Stimulated activated CD8-positive, alpha-beta memory T cell treated with anti-CD3 and anti-CD28 coated beads, Interleukin-4, amount 100 ng/mL, for 48 hours (primary cell): ENCODE measurements around the gene PRSS21.

Experiments used
- DNase-seq: peaks from one replicate; pipeline ENCODE4 v3.0.0-alpha.2; 2020

The PRSS21 gene

DNA sequence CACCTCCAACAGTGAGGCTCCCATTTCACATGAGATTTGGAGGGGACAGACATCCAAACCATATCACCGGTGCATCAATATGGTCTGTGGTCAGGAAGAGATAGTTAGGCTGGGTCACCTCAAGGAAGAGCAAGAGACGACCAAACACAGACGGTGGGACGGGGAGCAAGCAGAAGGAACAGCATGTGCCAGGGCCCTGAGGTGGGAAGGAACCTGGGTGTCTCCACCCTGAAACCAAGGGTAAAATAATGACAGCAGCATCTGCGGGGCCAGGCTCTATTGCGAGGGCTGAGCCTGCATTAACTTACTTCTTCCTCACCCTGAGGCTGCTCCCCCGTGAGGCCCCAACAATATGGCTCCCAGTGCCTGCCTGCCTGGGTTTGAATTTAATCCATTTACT, 8.9 kb upstream of the PRSS21 start:
- no peak for DNase-seq

DNA sequence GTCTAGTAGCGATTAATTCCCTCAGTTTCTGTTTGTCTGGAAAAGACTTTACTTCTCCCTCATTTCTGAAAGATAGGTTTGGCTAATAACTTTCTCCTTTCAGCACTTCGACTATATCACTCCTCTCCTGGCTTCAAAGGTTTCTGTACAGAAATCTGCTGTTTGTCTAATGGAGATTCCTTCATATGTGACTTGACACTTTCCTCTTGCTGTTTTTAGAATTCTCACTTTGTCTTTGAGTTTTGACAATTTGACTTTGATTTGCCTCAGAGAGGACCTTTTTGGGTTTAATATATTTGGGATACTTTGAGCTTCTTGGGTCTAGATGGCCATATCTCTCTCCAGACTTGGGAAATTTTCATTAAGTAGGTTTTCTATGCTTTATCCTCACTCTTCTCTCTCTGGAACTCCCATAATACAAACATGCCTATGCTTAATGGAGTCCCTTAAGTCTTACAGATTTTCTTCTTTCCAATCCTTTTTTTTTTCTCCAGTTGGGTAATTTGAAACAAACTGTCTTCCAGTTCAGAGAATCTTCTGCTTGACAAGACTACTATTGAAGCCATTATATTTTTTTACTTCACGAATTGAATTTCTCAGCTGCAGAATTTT, 7.8 kb upstream of the PRSS21 start:
- no peak for DNase-seq

DNA sequence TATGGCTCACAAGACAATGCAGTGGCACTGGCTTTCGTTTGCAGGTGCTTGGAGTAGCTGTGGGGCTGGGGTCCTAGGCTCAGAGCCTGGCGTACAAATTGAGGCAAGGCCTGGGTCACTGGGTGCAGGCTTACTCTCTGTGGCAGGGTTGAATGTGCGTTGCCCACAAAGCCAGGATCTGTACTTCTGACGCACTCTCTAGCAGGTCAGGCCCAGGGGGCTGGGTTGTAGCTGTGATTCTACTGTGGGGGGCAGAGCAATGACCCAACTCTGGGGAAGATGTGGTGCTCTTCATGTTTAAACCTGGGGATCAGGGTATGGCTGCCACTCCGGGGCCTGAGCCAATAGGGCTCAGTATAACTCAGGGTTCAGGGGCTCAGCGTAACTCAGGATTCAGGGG, 6.4 kb upstream of the PRSS21 start:
- DNase-seq = no peak

DNA sequence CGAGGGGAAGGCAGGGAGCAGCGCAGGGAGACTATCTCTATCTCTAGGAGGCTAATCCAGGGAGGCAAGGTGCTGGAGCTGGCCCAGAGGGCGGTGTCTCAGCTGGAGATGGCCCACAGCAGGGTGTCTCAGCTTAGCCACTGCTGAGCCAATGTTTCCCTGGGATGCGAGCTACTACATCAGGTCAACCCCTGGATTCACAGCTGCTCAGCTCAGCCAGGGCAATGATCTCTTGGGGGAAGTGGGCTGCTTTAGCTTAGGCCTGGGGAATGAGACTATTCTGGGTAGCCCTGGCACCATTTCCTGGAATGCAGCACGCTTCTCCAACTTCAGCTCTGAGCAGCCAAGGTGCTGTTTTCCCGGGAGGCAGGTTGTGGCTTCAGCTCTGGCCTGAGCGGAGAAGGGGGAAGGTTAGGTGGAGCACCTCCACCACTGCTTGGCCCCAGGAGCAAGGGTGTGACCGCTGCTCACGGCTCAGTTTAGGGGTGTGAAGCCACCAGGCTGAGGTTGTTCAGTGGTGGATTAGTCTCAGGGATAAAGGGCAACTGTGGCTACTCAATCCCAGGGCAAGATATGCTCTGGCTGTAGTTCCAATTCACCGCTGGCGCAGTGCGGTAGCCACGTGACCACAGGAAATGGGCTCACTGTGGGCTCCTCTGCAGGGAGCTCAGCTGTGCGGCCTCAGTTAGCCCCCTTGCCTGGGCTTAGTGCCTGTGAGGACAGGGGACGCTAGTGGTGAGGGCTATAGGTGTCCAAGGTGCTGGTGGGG, 5.2 kb upstream of the PRSS21 start:
- DNase-seq = no peak

DNA sequence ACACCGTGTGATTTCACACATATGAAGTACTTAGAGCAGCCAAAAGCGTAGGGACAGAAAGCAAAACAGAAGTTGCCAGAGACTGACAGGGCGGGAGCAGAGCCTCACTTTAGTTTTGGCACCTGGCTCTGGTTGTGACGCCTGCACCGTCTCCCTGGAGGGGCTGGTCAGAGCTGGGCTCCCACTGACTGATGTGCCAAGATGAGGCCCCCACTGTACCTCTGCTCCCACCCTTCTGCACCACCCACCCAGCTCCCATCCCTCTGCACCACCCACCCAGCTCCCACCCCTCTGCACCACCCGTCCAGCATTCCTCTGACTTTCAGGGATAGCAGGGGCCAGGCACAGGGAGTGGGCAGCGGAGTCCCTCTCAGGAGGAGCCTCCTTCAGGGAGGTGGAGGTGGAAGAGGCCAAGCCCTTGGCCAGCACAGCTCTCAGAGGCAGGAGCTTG, 3.2 kb upstream of the PRSS21 start:
- no peak for DNase-seq

DNA sequence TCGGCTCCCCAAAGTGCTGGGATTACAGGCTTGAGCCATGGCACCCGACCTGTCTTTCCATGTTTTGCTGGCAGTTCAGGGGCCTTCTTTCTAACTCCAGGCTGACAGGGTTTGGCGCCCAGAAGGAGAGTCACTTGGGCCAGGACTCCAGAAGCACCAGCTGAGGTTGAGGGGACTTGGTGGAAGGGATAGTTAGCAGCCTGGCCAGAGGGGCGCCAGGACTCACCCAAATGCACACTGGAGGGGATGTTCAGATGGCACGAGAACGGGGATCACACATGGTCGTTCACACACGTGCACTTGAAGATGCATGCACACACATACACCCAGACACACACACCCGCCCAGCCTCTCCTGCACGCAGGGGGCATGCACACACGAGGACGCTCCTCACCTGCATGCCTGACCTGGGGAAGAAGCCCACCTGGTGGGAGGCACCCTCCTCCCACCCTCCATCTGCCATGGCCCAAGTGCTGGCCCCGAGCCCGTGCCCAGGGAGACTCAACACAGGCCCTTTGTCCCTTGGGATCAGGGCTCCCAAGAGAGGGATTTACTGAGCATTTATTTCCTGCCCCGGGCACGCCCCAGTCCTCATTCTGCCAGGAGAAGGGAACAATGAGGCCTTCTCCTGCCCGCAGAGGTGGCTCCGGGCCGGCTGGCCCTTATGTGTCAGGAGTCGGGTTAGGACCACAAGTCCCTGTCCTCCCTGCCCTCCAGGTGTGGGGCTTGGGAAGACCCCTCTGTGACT, 2.3 kb upstream of the PRSS21 start:
- no peak for DNase-seq

DNA sequence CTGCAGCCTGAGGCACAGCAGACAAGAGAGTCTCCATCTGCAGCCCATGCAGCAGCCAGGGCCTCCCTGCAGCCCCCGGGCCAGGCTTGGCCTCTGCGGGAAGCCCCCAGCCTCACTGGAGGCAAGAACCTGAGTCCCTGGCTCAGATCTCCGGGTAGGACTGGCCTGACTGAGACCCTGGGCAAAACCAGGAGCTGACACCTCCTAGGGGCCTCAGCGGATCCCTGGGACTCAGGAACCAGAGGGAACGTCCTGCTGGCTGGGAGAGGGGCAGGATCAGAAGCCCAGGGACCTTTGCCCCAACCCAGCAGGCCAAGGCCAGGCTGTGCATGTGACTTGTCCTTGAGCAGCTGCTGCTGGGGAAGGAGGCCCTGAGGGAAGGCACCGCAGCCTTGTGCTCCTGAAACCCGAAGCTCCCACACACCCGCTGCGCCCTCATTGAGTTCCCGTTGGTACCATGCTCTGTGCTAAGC, 1.7 kb upstream of the PRSS21 start:
- DNase-seq = no peak

DNA sequence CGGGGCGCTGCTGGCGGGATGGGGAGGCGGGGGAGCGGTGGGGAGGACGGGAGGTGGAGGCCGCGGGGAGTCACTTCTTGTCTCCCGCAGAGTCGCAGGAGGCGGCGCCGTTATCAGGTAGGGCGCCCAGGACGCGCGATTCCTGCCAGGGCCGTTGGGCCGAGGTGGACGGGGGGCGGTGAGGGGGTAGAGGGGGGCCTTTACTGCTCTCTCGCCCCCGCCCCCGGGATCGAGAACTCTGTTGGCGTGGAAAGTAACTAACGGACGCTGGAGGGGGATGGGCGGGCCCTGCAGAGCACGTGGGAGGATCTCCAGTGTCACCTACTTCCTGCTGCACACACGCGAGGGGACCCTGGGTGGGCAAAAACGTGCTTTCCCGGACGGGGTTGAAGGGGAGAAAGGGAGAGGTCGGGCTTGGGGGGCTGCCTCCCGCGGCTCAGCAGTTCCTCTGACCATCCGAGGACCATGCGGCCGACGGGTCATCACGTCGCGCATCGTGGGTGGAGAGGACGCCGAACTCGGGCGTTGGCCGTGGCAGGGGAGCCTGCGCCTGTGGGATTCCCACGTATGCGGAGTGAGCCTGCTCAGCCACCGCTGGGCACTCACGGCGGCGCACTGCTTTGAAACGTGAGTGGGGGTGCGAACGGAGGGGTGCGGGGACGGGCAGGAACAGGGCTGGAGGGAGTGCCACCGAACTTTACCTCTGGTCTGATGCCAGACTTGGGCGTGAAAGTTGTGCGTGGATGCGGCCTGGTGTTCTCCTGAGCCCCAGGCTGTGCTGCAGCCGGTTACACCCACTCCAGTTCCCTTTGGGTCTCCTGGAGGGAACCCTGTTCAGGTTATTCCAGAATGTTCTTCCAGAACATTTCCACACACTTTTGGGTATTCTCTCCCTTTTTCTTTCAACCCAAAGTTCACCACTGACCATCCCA, 569 bp downstream of the PRSS21 start:
- no peak for DNase-seq

DNA sequence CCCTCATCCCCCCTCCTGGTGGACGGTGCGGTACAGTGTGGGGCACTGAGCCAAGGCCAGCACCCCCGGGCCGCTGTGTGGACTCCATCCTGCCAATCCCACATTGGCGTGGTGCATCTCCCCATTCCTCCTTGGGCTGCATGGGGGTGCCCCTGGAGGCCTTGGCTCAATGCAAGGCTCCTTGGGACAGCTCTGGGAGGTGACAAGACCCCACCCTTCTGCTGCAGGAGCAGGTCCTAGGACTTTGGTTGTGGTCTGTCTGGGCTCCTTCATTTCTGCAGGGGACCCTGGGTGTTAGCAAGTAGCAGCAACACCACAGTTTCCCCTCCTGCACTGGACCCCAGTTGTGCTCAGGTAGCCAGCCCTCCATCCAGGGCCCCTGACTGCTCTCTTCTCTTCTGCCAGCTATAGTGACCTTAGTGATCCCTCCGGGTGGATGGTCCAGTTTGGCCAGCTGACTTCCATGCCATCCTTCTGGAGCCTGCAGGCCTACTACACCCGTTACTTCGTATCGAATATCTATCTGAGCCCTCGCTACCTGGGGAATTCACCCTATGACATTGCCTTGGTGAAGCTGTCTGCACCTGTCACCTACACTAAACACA, 1.3 kb downstream of the PRSS21 start:
- DNase-seq = no peak

DNA sequence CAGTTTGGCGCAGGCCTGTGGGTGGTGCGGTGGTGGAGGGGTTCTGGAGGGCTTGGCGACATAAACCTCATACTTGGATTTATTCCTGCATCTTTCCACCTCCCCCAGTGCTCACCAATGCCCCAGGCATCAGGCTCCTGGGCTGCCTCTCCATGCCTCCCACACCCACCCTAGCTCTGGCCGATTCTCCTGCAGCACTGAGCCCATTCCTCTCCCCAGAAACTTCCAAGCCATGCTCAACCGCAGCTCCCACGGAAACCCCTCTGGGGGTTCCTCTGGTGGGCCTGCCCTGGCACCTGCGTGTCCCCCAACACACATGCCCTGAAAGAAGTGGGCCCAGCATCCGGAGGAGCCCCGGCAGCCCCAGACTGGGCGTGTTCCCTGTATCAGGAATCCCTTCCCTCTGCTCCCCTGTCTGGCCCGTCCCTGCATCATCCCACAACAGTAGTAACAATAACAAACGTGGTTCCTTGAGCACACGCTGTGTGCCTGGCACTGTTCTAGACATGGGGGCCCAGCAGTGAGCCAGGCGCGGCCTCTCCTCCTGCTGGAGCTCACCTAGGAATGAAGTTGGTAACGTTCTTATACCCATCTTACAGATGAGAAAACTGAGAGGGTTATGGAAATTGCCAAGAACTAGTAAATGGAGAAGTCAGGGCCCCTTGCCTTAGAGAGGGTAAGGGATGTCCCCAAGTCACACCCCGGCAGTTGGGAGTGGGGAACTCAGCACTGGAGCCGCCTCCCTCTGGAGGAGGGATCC, 2.3 kb downstream of the PRSS21 start:
- DNase-seq = no peak

DNA sequence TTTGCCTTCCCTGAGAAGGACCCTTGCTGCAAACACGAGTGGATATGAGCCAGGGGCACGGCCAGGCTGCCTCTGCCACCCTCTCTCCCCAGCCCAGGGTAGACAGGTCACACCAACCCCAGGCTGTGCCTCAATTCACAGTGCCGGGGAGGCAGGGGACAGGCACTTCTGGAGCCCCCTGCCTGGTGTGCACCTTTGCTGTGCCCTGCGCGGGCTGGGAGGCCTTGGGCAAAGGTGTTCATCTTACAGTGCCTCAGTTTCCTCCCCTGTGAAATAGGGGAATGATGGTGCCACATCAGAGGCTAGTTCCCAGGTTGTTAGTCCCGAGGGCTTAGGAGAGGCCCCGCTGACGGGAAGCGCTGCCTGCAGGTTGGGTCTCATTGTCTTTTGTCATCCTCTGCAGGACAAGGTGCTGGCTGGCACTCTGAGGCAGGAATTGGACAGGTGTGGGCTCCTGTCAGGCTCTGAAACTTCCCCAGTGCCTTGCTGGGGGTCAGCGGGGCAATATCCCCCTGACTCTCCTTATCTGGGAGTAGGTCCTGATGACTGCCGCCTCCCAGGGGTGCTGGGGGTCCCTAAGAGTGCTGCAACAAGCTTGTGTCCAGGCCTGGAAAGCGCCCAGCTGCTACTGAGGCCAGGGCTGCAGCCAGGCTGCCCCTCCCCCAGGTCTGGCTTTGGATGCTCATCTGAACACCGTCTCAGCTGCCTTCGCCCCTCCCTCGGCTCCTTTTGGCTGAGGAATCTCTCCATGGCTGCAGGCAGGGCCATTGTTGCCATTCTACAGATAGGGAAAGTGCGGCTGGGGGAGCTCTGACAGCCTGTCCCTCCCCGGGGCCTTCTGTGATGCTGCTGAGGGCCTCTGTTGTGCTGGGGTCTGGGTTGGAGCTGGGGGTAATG, 3.1 kb downstream of the PRSS21 start:
- no peak for DNase-seq

DNA sequence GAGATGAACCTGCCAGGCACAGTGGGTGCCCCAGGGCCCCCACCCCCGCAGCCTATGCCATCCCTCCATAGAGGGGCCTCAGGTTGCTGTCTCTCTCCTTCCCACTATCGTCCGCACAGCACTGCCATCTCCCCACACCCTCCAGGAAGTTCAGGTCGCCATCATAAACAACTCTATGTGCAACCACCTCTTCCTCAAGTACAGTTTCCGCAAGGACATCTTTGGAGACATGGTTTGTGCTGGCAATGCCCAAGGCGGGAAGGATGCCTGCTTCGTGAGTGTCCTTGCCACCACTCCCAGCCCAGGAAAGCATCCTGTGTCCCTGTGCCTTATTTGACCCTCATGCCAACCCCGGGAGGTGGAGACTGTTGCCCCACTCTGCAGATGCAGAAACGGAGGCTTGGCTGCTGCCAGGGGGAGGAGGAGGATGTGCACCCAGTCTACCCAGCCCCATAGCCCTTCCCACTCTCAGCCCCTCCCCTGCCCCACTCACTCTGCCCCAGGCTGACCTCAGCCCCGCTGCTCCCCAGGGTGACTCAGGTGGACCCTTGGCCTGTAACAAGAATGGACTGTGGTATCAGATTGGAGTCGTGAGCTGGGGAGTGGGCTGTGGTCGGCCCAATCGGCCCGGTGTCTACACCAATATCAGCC, 3.9 kb downstream of the PRSS21 start:
- no peak for DNase-seq

DNA sequence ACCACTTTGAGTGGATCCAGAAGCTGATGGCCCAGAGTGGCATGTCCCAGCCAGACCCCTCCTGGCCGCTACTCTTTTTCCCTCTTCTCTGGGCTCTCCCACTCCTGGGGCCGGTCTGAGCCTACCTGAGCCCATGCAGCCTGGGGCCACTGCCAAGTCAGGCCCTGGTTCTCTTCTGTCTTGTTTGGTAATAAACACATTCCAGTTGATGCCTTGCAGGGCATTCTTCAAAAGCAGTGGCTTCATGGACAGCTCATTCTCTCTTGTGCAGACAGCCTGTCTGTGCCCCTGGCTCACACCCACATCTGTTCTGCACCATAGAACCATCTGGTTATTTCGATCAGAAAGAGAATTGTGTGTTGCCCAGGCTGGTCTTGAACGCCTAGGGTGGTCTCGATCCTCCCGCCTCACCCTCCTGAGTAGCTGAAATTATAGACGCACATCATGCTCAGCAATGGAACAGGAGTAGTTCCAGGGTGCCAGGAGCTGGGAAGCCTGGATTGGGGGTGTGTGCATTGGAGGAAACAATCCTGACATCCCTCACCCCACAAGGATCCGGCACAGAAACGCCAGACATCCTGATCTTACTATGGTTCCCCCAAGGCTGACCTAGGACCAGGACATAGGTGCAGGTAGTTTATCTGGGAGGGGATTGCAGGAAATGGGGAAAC, 4.6 kb downstream of the PRSS21 start:
- no peak for DNase-seq

DNA sequence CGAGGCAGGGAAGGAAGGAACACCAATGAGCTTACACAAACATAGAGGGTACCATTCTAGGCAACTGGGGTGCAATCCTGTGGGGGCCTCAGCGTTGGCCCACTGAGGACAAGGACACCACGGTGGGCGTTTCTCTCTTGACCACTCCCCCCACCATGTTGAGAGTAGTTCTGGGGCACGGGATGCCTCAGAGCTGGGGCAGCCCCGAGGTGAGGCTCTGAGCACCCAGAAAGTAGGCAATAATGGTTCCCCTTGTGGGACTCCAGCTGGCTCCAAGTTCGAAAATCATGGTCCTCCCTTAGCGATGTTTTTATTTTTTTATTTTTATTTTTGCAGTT, 5.1 kb downstream of the PRSS21 start:
- DNase-seq = no peak

DNA sequence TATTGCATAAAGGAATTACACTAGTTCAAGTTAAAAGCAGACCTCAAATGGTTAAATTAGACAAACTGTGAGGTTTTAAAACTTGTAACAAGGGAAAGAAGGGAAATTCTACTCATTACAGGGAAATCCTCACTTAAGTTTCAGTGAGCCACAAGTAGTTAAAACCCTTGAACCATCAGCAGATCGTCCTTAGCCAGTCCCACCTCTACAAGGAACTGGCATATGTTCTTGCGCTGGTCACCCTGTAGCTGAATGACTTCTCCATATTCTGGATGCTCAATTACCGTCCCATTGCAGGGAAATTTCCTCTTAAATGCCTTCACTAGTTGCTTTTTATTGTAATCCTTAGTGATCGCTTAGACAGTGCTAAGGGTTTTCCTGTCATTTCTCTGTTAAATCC, 5.5 kb downstream of the PRSS21 start:
- no peak for DNase-seq

DNA sequence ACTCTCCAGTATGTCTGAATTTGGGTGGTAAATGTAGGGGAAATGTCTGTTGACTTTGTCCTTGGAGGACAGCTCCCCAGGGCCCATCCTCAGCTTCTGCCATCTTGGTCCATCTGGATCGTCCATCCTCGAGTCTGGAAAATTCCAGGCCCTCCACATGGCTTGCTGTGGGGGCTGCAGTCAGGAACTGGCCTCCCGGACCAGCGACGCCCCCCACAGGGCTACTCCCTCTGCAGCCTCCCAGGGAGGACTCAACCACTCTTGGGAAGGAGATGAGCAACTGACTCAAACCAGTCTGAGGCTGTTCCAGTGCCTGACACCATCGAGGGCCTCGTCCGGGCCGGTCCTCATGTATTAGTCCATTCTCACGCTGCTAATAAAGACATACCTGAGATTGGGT, 7.6 kb downstream of the PRSS21 start:
- DNase-seq = no peak

DNA sequence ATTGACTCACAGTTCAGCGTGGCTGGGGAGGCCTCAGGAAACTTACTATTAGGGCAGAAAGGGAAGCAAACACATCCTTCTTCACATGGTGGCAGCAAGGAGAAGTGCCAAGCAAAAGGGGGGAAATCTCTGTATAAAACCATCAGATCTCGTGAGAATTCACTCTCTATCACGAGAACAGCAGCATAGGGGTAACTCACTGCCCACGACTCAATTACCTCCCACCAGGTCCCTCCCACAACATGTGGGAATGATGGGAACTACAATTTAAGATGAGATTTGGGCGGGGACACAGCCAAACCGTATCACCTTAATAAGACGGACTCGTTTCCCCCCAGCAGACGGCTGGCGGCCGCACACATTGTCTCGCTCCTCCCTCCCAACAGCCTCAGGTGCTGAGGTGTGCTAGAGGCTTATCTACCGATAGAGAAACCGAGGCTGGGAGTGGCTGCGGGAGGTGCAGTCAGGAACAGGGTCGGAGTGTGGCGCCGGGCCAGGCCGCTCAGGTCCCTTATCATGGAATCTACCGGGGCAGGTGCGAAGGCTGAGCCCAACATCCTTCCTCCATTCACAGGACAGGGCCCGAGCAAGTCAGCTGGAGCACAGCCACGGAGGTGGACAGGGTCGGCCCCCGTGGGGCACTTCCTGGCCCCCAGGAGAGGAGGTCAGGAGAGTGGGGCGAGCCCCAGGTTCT, 8.2 kb downstream of the PRSS21 start:
- DNase-seq = no peak

DNA sequence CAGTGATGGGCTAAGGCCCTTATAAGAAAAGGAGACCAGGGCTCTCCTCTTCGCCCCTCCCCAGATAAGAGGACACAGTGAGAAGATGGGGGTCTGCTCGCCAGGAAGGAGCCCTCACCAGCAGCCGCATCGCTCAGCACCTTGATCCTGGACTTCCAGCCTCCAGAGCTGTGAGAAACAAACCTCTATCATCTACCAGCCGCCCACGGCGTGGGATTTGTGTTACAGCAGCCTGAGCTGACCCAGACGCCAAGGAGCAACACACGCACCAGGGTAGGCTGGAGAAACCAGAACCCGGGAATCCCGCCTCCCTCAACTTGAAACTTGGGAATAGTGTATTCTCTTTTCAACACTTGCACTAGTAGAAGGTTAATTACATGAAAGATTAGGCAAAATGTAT, 8.9 kb downstream of the PRSS21 start:
- DNase-seq = no peak
